NCI-H1048 (cell line): ENCODE data around the gene CBR1.
A peak's percentile ranks its signal among the peaks of the same experiment; 100 is the strongest.

Experiments
- DNase-seq: peaks from one replicate; lab custom pipeline; 2025; lab: John Stamatoyannopoulos, UW

The CBR1 gene

DNA sequence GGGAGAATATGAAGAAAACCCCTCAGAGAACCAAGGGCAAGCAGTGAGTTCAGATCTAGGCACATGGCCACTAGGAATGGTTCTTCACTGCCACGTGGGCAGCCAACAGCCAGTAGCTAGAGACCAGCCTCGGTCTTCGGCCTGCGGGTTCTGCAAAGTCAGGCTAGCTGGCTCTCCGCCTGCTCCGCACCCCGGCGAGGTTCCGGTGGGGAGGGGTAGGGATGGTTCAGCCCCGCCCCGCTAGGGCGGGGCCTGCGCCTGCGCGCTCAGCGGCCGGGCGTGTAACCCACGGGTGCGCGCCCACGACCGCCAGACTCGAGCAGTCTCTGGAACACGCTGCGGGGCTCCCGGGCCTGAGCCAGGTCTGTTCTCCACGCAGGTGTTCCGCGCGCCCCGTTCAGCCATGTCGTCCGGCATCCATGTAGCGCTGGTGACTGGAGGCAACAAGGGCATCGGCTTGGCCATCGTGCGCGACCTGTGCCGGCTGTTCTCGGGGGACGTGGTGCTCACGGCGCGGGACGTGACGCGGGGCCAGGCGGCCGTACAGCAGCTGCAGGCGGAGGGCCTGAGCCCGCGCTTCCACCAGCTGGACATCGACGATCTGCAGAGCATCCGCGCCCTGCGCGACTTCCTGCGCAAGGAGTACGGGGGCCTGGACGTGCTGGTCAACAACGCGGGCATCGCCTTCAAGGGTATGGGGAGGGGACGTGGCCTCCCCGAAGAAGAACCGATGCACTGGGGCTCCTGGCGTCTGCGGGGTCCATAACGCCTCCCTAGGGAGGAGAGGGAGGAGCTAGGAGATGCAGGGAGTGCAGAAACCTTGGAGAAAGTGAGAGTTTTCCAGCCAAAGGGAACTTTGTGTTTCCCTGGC is at the start of gene CBR1:
Gene CBR1 (plus strand): TSS at position 312 of the 871 bp plus-strand sequence. CDS start 92 bp downstream, at position 404.
- DNase-seq: no peak

DNA sequence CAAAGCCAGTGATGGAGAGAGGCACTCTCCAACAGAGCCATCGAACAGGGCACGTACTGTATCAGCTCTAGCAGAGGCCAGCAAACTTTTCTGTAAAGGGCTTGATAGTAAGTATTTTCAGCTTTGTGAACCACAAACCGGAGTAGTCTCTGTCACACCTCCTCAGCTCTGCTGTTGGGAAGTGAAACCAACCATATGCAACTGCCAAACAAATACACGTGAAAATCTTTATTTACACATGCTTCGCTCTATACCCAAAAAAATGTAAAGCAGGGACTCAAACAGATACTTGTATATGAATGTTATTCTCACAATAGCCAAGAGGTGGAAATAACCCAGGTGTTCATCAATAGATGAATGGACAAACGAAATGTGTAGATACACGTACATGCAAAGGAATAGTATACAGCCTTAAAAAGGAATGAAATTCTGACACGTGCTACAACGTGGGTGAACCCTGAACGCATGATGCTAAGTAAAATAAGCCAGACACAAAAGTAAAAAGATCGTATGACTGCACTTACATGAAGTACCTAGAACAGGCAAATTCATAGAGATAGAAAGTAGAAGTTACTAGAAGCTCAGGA is 48.5 kb upstream of the CBR1 start:
- DNase-seq: no peak

DNA sequence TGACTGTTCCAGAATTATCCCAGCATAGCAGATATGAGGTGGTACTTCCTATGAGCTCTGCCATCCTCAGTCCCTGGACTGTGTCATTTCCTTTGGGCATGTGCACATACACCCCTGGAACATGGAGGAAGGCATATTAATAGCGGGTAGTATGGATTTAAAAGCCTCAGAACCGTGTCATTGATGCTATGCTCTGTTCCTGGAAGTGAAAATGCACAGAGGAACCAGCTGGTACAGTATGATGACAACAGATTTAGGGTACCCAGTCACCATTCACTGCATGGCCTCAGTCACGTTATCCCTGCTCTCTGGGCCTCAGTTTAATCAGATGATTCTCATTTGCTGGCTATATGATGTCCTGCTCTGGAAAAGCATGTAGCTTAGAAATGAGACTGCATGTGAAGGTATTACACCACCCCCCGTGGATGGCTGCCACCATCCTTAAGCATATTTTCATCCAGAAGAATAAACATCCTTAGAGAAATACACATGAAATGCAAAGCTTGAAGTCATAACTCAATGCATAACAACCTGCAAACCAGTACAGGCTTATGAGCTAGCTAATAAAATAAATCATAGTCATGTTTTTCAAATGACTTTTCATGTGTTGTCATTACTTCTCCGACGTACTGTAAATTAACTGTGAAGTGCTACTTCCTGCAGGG is 47.3 kb upstream of the CBR1 start:
- DNase-seq: no peak

DNA sequence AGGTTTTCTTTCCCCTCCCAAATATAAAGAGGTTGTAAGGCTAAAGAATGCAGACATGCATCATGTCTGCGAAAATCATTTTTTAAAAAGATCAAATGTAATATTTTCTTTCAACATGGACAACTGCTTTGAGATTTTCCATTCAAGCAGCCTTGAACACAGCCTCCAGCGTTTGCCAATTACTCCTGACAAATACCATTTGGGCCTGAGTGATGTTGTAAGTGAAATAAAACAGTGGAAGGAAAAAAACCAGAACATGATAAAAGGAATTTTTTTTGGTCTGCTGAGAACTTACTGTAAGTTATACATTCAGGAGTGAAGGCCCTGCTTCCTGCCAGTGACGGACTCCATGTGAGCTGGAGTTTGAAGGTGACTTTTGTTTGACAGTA is 46.7 kb upstream of the CBR1 start:
- no peak for DNase-seq

DNA sequence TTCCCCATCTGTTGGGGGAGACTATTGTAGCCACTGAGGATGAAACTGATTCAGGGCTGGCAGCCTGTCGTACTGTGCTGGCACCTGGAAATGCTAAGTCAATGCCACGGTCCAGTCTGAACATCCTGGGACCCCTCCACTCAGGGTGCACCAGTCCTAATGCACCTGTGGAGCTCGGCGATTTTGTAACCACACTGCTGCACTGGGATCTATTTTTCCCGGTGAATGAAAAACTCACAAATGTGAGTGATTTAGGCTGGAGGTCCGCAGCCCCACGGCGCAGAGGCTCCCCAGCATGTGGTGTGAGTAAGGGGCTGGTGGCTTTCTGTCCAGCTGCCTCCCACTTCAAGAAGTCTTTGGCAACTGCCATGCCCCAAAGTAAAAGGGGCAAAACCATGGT is 45.0 kb upstream of the CBR1 start:
- DNase-seq: no peak

DNA sequence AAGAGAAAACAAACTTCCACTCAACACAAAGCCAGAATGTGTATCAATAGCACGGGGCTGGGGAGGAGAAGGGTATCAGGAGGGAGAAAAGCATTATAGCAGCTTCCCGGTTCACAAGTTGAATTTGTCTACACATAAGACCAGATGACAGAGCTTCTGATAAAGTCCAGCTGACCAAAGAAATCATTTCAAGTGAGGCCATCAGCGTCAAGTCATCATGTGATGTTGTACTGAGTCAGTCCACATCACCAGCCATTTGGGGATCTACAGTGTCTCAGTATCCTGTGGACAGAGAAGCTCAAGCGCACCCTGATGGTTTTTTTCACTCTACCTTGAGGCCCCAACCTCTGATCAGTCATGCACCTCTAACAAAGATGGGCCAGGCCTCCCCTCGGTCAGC is 42.5 kb upstream of the CBR1 start:
- DNase-seq: no peak

DNA sequence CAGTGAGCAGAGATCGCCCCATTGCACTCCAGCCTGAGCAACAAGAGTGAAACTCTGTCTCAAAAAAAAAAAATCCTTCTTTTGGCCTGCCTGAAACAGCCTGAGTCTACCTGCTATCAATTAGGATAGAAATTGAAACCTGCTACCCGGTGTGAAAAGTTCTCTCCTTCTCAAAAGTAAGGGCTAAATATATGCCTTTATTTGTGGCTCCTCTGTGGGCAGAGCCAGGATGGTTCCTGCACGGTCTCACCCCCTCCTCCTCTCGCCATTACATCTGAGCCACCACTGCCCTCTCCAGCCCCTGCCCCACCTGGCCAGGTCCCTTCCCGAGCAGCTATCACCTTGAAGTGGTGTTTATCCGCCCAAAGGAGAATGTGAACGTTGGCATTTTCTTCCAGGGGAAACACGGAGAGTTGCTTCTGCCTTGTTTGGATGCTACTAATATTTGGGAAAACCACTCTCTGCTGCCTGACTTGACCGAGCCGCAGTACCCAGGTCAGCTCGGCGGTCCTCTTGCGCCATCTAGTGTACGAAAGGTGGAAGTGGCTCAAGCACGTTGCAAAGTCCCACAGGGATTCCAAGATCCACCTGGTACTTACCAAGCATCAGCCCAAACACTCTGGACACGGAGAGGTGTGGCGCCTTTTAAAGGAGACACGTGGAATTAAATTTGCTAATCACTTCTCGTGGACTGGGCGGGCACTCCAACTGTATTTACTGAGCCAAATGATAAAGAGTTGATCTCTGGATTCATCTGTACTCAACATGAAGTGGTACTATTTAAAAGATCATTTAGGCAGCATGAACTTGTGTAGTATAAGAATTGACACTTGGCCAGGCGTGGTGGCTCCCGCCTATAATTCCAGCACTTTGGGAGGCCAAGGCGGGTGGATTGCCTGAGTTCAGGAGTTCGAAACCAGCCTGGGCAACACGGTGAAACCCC is 41.4 kb upstream of the CBR1 start:
- DNase-seq: peak; percentile 17

DNA sequence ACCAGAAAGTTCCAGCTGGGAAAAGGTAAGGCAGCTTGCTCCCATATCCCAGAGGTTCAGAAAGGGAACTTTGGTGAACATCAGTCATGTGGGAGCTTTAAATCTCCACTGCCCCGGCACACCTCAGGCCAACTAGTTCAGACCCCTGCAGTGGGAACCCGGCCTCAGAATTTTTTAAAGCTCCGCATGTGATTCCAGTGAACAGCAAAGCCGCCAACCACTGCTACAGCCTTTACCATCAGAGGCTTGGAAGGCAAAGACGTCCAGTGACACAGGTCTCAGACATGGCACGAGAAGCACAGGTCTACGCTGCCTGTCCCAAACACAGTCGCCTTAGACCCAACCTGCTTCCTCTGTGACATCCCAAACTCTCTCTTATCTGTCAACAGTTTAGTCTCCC is 40.5 kb upstream of the CBR1 start:
- DNase-seq: no peak

DNA sequence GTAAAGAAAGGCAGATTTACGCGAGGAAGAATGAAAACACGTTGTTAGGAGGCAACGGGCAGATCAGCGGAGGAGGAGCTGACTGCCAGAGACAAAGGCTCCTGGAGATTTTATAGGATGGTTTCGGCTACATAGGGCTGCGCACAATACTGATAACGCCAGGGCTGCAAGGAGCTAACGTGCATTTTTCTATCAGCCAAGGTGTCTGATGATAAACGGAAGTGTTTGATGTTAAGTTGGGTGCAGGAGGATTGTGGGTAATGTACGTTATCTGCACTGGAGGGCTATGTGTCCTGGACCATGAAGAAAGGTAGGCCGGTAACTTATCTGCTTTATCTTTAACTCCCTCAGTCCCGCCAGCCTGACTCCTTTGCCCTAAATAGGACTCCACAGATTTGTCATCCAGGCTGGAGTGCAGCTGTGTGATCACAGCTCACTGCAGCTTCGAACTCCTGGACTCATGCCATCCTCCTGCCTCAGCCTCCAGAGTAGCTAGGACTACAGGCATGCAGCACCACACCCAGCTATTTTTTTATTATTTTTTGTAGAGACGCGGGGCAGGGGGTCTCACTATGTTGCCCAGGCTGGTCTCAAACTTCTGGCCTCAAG is 39.1 kb upstream of the CBR1 start:
- no peak for DNase-seq

DNA sequence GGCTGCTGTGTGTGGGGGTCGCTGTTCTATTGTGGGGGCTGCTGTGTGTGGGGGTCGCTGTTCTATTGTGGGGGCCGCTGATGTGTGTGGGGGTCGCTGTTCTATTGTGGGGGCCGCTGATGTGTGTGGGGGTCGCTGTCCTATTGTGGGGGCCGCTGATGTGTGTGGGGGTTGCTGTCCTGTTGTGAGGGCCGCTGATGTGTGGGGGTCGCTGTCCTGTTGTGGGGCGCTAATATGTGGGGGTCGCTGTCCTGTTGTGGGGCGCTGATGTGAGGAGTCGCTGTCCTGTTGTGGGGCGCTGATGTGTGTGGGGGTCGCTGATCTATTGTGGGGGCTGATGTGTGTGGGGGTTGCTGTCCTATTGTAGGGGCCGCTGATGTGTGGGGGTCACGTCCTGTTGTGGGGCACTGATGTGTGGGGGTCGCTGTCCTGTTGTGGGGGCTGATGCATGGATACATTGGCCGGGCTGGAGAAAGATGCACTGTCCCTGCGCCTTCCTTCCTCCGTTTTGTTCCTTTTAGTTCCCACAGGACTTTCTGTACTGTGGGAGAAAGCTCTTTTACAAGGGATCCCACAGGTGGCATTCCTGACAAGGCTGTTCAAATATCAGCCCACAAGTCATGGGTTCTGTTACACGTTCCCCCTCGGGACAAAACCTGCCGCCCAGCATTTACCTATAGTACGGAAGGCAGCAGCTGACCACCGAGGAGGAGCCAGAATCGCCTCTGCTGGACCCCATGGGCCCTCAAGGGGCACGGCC is 37.0 kb upstream of the CBR1 start:
- DNase-seq: no peak

DNA sequence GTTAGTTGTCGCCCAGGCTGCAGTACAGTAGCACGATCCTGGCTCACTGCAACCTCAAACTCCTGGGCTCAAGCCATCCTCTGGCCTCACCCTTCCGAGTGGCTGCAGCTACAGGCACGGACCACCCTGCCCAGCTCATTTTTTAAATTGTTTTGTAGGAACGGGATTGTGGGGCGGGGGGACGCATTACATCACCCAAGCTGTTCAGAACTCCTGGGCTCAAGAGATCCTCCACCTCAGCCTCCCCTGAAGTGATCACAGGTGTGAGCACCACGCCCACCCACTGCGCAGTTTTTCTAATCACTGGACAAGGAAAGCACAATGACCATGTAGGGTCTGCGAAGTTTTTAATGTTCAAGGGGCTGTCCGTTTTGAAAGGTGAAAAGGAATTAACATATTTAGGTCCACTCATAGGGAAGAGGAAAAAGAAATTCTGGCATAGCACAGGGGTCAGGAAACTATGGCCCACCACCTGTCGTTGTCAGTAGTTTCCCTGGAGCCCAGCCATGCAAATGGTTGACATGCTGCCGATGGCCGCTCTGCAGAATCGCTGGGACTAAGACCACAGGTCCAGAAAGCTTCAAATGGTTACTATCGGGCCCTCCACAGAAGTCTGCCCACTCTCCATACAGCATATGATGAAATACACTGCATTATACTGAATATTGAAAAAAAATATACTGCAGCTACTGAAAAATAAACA is 35.5 kb upstream of the CBR1 start:
- DNase-seq: no peak

DNA sequence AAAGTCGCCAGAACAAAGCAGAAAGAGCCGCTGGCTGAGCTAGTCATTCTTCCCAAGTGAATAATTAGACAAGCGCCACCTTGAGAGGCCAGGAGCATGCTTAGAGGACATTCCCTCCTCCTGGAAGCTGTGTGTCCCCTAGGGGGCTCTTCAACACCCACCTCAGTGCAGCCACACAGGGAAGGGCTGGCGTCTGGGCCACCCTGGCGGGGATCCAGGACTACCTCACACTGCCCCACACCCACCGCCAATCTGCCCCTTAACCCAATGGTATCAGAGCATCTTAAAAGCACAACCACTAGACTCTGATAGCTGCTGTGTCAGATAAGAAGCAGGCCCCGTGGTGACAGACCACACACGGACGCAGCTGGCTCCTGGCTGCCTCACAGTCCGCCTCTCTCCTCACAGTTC is 34.4 kb upstream of the CBR1 start:
- no peak for DNase-seq

DNA sequence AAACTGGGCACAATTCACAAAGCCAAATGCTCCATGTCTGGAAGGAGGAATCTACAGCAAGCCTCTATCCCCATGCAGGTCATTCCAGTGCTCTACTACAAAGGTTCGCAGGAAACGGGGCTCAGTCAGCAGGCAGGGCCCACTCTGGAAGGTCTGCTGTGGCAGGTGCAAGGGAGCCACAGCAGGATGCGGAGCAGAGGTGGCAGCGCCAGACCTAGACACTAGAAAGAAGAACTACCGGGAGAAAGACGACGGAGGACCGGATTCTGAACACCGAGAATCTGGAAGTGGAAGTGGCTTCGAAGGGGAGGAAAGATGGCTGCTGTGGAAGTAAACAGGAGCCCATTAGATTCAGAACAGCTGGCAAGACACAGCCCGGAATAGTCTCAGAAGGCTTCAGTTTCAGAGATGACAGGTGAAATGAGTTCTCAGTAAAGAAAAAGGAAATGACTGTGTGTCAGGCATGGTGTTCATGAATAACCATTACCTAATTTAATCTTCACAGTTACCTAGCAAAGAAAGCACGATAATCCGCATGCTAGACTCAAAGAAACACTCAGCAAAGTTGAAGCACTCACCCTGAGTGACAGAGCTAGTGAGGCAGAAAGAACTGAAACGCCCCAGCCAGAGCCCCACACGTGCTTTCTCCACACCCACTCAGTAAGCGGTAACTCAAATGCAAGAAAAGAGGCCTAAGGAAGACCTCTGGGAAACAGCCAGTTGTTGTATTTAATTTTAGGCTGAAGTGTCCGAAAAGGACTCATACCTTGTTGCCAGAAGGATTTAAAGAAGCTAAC is 30.9 kb upstream of the CBR1 start:
- no peak for DNase-seq

DNA sequence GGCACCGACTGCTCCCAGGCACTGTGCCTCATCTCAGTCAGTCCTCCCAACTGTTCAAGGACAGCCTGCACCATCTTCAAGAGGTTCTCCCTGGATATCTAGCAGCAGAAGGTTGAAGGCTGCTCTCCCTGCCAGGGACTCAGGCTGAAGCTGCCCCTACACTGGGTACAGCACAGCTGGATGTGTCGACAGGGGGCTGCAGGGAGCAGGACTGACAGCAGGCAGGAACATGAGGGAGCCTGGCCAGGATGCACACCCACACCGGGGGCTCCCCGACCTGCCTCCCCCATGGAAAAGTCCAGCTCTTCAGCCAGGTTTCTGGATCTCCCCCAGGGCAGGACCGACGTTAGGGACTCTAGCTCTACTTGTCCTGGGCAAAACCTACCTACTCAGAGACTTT is 30.0 kb upstream of the CBR1 start:
- DNase-seq: no peak

DNA sequence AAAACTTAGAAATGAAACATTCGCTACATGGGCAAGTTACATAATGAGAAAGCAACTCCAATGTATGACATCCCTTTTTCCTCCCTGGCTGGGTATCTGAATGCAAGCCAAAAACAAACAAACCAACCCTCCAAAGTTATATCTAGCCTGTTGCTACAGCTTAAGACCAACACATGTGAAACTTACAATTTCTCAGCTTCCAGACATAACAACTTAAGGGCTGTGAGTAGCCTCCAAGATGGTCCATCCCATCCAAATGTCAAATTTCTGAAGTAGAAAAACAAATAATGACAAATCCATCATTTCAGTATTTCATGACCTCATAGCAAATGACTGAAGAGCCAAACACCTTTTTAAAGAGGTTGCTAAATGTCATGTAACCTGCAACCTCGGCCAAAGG is 29.4 kb upstream of the CBR1 start:
- DNase-seq: no peak

DNA sequence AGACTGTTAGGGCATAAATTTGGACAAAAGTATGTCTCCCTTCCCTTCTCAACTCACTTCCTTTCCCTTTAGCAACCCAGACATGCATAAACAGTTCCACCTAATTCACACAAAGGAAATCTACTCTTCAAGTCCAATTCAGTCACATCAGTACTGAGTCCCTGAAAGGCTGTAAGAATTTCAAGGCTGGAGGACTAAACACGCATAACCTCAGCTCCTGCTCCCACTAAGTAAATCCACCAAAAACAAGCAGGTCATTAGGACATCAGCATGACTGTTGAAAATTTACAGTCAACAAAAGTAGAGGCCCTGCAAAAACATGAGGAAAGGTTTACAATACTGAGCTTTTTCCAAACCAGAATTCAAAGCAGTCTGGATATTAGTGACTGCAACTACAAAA is 27.9 kb upstream of the CBR1 start:
- no peak for DNase-seq

DNA sequence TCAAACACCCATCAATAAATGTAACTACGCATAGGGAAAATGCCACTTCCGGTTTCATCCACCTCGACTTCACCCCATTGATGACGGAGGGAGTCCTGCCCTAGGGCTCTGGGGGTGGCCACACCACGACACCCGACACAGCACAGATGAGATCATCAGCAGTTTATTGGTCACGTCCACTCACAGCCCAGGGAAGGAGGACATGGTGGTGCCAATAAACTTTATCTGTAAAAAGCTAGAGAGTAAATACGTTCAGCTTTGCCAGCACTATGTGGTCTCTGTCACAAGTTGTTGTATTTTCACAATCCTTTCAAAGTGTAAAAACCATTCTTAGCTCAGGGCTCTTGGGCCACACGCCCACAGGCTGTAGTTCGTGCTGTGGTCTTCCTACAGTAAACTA is 25.8 kb upstream of the CBR1 start:
- DNase-seq: no peak

DNA sequence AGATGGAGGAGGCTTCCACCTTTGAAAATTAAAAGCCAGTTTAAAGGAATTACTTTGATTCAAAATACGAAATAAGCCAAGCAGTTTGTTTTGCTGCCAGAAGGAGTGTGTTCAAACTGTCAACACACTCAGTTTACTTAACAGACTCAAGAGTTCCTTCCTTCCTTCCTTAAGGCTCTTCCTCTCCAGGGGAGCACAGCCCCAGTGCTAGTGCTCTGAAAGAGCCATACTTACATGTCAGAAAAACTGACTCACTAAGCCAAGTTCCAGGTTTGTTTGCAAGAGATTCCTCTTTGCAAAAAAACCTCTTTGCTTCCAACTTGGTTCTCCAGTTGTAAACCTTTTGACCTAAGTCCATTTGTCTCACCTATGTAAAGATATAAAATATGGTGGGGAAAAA is 23.8 kb upstream of the CBR1 start:
- no peak for DNase-seq

DNA sequence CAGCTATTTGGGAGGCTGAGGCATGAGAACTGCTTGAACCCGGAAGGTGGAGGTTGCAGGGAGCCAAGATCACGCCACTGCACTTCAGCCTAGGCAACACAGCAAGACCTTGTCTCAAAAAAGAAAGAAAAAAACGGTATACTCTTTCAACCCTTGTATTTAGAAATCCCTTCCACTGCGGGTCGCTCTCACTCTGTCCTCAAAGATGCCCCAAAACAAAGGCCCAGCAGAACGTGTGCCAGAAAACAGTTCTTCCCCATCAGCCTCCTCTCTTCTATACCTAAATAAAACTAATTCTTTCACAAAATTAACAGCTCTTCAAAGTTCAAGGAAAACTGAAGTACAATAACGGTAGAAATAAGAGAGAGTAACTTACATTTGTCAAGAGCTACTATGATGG is 22.7 kb upstream of the CBR1 start:
- no peak for DNase-seq

DNA sequence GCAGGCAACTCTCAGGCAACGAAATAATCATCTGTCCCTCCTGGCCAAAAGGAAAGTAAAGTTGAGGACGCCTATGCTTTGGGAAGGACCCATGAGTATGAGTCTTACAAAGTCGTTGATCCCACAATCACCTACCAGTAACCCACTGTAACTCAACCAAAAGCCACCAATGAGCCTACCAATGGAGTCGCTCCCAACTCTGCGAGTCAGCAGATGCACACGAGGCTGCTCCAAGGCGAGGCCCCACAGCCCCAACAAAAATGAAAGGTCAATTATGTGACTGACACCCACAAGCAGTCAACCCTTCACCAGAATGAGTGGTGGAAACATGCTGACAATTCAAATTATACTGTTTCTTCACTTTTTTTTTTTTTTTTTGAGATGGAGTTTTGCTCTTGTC is 21.5 kb upstream of the CBR1 start:
- DNase-seq: no peak
